IPS DF 4.7 (cell line): ENCODE data around the gene KAT6B.
"Not testable (repeated sequence)": the region's sequence is repeated elsewhere in the genome, so short reads cannot be mapped to it uniquely, and the experiment has no call there.

ENCODE experiments used
- DNase-seq: peaks from one replicate; pipeline ENCODE4 v3.0.0-alpha.2; 2013; ENCODE audit warnings: low spot score; ENCODE audit errors: extremely low read depth

Gene KAT6B

GRCh38 chr10:74917481-74918077 lies 91.2 kb downstream of the KAT6B start:
- no peak for DNase-seq

- no peak for DNase-seq
Measured at GRCh38 chr10:74919671-74920070, 93.3 kb downstream of the KAT6B start.

GRCh38 chr10:74921070-74921469 lies 94.7 kb downstream of the KAT6B start:
- not testable (repeated sequence) for DNase-seq

- DNase-seq = no peak
Measured at GRCh38 chr10:74921744-74922143, 95.3 kb downstream of the KAT6B start.

- DNase-seq = no peak
Measured at GRCh38 chr10:74922921-74923320, 96.5 kb downstream of the KAT6B start.

GRCh38 chr10:74923556-74923955 lies 97.2 kb downstream of the KAT6B start:
- DNase-seq = no peak

GRCh38 chr10:74924251-74924963 lies 98.0 kb downstream of the KAT6B start:
- DNase-seq = no peak

GRCh38 chr10:74925291-74925690 lies 98.9 kb downstream of the KAT6B start:
- no peak for DNase-seq

GRCh38 chr10:74925708-74926107 lies 99.3 kb downstream of the KAT6B start:
- no peak for DNase-seq

GRCh38 chr10:74926791-74927585 lies 100.6 kb downstream of the KAT6B start:
- DNase-seq = no peak

GRCh38 chr10:74927701-74928100 lies 101.3 kb downstream of the KAT6B start:
- no peak for DNase-seq

- no peak for DNase-seq
Measured at GRCh38 chr10:74928742-74929191, 102.4 kb downstream of the KAT6B start.

GRCh38 chr10:74929197-74929596 lies 102.8 kb downstream of the KAT6B start:
- DNase-seq = no peak

GRCh38 chr10:74930965-74931364 lies 104.6 kb downstream of the KAT6B start:
- no peak for DNase-seq

- DNase-seq = no peak
Measured at GRCh38 chr10:74932648-74933047, 106.2 kb downstream of the KAT6B start.

- no peak for DNase-seq
Measured at GRCh38 chr10:74934100-74934812, 107.9 kb downstream of the KAT6B start.

GRCh38 chr10:74936577-74937265 lies 110.3 kb downstream of the KAT6B start:
- DNase-seq = no peak

- no peak for DNase-seq
Measured at GRCh38 chr10:74937266-74937856, 111.0 kb downstream of the KAT6B start.

GRCh38 chr10:74944205-74944604 lies 117.8 kb downstream of the KAT6B start:
- DNase-seq = no peak

- no peak for DNase-seq
Measured at GRCh38 chr10:74947781-74948401, 121.5 kb downstream of the KAT6B start.
